ACC112 (cell line): Measurements from ENCODE around the gene NANOS3.

Experiments
- H2AFZ ChIP-seq: fragments of 200-600 bp; sonication (generic); one replicate; pipeline ENCODE4 v1.6.0; 2017; ENCODE audit warnings: antibody characterized with exemption, low read length; ENCODE audit not compliant: unreplicated experiment
- H3K27ac ChIP-seq: fragments of 200-600 bp; sonication (generic); 2 replicates; pipeline ENCODE4 v1.5.1; 2014; ENCODE audit warnings: low read depth, mild to moderate bottlenecking, antibody characterized with exemption, low read length, moderate library complexity
- H3K27me3 ChIP-seq: fragments of 200-600 bp; sonication (generic); 2 replicates; pipeline ENCODE4 v1.6.1; 2014; ENCODE audit warnings: mild to moderate bottlenecking, antibody characterized with exemption, low read length, moderate library complexity, mixed read lengths; ENCODE audit not compliant: insufficient read depth
- H3K36me3 ChIP-seq: fragments of 200-600 bp; sonication (generic); 2 replicates; pipeline ENCODE4 v1.6.1; 2016; ENCODE audit warnings: mild to moderate bottlenecking, antibody characterized with exemption, low read length, moderate library complexity, mixed read lengths; ENCODE audit not compliant: insufficient read depth
- H3K4me1 ChIP-seq: fragments of 200-600 bp; sonication (generic); one replicate; pipeline ENCODE4 v1.6.1; 2016; ENCODE audit warnings: low read length, mixed read lengths; ENCODE audit not compliant: insufficient read depth, unreplicated experiment, control insufficient read depth
- H3K4me3 ChIP-seq: fragments of 200-600 bp; sonication (generic); 2 replicates; pipeline ENCODE4 v1.5.1; 2014; ENCODE audit warnings: mild to moderate bottlenecking, low read depth, low read length
- H3K79me2 ChIP-seq: fragments of 200-600 bp; sonication (generic); one replicate; pipeline ENCODE4 v1.6.0; 2016; ENCODE audit warnings: low read length; ENCODE audit not compliant: control insufficient read depth, unreplicated experiment, insufficient read depth

Gene NANOS3

DNA sequence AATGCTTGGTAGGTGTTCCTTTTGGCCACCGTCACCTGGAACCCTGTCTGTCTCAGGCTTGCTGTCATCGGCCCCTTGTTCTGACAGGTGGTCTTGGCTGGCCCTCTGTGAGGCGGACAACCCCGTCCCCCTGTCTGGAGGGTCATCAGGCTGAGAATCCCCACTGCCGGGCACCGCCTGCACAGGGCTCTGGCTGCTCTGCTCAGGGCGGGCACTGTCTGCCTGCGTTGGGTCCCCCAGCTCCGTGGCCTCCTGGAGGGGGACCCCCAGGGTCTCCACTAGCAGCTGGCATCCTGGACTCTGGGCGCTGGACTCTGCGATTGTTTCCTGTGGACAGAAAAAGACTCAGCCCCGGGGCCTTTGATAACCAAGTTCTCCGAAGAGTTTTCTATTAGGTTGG, 13.2 kb downstream of the NANOS3 start:
- H3K36me3 ChIP-seq = no peaks in the 10 kb centered on the region
- no peaks in the 10 kb centered on the region for H3K4me1 ChIP-seq
- no peak overlapping the region for H3K4me3 ChIP-seq
- no peaks in the 10 kb centered on the region for H3K27me3 ChIP-seq
- no peak overlapping the region for H2AFZ ChIP-seq
- H3K27ac ChIP-seq = no peak overlapping the region
- H3K79me2 ChIP-seq = no peaks in the 10 kb centered on the region

DNA sequence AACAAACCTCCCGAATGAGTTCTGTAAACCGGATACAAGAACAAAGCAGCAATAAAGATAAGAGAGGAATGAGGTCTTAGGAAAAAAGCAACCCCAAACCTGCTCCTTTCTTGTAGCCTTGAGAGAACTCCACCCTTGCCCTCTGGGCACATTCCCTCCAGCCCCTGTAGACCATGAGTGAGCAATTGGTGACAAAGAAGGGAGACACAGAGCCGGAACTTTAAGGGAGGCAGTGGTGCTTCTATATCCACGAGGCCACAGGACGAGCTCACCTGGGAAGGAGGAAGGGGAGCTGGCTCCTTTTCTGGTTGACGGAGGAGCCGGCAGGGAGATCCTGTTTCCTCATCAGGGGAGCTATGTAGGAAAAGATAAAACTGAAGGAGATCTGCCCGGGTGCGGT, 15.9 kb downstream of the NANOS3 start:
- Histone ChIP-seq H3K27me3 (no peaks in the 10 kb centered on the region), H3K36me3 (no peaks in the 10 kb centered on the region), H3K79me2 (no peaks in the 10 kb centered on the region), H2AFZ (no peak overlapping the region), H3K27ac (no peak overlapping the region), H3K4me1 (no peaks in the 10 kb centered on the region), H3K4me3 (no peak overlapping the region)

DNA sequence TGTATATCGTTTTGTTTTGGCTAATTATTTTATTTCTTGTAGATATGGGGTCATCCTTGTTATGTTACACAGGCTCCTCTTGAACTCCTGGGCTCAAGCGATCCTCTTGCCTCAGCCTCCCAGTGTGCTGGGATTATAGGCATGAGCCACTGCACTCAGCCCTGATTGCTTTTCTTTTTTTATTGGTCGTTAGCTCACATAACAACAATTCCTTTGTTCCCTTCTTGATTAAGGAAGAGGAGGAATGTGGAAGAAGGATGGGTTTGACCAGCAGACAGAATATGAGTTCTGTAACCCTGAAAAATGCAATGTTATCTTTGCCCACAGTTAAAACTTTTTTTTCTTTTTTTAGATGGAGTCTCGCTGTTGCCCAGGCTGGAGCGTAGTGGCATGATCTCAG, 17.6 kb downstream of the NANOS3 start:
- Histone ChIP-seq H3K27me3 (no peaks in the 10 kb centered on the region), H3K79me2 (no peaks in the 10 kb centered on the region), H3K36me3 (no peaks in the 10 kb centered on the region), H3K4me1 (no peaks in the 10 kb centered on the region), H2AFZ (no peak overlapping the region), H3K27ac (no peak overlapping the region), H3K4me3 (no peak overlapping the region)

DNA sequence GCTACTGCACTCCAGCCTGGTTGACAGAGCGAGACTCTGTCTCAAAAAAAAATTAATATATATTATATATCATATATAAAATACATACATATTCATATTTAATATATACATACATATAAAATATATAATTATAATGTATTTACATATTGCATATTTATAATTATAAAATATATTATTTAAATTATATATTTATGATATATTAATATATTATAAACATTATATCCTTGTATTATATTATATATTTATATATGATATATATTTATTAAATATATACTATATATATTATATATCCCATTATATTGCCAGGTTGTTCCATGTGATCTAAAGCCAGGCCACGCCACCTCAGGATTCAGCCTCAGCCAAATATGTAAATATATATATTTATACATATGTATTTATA, 19.3 kb downstream of the NANOS3 start:
- Histone ChIP-seq H3K36me3 (no peaks in the 10 kb centered on the region), H3K27ac (no peak overlapping the region), H3K4me1 (no peaks in the 10 kb centered on the region), H3K79me2 (no peaks in the 10 kb centered on the region), H2AFZ (no peak overlapping the region), H3K4me3 (no peak overlapping the region), H3K27me3 (no peaks in the 10 kb centered on the region)

DNA sequence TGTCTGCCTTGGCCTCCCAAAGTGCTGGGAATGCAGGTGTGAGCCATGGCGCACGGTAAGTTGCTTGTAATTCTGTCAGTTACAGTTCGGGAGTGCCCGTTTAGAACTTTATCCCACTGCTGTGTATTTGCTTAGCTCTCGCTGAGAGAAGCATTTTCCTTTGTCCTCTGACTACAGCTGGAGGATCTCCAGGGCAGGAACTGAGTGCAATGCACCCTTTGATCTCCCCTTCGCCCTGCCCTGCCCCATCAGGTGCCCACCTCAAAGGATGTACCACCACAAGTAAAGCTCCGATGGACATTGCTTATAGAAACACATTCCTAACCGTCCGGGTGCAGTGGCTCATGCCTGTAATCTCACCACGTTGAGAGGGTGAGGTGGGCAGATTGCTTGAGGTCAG, 22.5 kb downstream of the NANOS3 start:
- Histone ChIP-seq H3K4me1 (no peaks in the 10 kb centered on the region), H3K27ac (no peak overlapping the region), H3K79me2 (no peaks in the 10 kb centered on the region), H2AFZ (no peak overlapping the region), H3K4me3 (no peak overlapping the region), H3K36me3 (no peaks in the 10 kb centered on the region), H3K27me3 (no peaks in the 10 kb centered on the region)

DNA sequence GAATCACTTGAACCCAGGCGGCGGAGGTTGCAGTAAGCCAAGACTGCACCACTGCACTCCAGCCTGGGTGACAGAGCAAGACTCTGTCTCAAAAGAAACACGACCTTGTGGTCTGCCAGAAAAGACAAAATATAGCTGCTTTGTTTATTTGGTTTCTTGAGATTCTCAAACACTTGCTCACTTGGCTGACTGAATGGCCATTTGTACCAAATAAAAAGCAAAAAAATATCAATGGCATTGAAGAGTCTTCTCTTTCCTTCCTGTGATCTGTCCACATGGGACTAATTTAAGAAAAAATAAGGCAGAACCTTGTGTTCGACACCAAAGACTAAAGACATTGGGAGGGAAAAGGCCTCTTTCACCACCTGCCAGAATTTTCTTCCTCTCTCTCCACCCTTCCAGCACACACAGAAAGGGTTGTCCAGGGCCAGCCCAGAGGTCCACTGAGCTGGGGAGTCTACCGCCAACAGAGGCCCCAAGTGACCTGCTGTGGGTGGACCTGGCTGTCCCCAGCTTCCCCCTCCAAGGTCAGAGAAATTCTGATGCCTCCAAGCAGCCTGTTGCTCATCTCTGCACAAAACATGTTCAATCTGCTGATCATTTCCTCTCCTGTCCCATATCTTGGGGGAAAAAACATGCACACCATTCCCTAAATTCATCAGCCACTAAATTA, 23.1 kb downstream of the NANOS3 start:
- H3K4me3 ChIP-seq = no peak overlapping the region
- H3K27me3 ChIP-seq = no peaks in the 10 kb centered on the region
- H3K4me1 ChIP-seq = no peaks in the 10 kb centered on the region
- H3K36me3 ChIP-seq = no peaks in the 10 kb centered on the region
- H3K79me2 ChIP-seq = no peaks in the 10 kb centered on the region
- H3K27ac ChIP-seq = no peak overlapping the region
- no peak overlapping the region for H2AFZ ChIP-seq

DNA sequence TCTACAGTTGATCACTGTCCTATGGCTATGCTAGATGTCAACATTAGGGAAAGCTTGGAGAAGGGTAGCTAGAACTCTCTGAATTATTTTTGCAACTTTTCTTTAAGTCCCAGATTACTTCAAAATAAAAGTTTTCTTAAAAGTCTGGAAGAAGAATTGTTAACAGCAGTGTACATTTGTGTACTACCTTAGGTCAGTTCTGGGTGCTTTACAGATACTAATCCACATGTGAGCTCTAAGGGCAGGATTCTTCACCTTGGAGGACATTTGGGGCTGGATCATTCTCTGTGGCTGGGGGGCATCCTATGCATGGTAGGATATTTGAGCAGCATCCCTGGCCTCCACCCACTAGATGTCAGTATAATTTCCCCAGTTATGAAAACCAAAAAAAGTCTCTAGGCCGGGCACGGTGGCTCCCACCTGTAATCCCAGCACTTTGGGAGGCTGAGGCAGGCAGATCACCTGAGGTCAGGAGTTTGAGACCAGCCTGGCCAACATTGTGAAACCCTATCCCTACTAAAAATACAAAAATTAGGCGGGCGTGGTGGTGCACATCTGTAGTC, 26.1 kb downstream of the NANOS3 start:
- H3K27ac ChIP-seq = no peak overlapping the region
- no peaks in the 10 kb centered on the region for H3K79me2 ChIP-seq
- H3K36me3 ChIP-seq = no peaks in the 10 kb centered on the region
- no peaks in the 10 kb centered on the region for H3K27me3 ChIP-seq
- H3K4me1 ChIP-seq = peaks cover 5% of the 10 kb centered on the region
- no peak overlapping the region for H2AFZ ChIP-seq
- no peak overlapping the region for H3K4me3 ChIP-seq

DNA sequence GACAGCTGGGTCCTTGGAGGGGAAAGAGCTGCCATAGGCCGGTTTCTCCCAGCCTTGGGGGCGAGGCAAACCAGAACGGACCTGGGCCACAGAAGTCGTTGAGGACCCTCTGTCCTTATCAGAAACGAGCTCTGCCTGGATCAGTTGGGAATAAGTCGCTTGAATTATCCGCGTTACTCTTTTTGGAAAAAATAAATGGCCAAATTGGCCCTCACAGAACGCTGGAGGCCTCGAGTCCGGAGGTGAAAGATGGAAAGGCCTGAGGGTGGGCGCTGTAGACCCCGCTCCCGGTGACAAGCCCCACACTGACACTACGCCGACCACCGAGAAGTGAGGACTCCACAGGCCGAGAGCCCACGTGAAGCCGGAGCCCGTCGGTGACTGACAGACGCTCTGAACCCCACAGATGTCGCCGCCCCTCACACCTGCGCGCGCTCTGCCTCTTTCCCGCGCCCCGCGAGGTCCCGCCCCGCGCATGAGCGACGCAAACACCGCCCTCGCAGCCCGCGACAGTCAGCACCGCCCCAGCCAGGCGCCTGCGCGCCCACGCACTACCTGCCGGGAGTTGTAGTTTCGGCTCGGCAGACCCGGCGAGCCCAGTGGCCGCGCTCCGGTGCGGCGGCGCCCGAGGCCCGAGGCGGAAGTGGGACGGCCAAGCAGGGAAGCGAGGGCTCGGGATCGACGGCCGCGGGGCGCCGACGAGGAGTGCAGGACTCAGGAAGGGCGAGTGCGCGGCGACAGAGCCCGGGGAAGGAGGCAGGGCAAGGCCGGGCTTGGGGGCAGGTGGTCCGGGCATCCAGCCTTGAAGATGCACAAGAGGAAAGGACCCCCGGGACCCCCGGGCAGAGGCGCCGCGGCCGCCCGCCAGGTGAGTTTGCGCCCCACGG, 28.9 kb downstream of the NANOS3 start, which contains the start of the genes BRME1 and CC2D1A:
Gene BRME1 (minus strand): TSS at position 484 of the 887 bp plus-strand sequence. CDS start 1,225 bp downstream, outside the sequence.
Gene CC2D1A (plus strand): TSS at position 568 of the 887 bp plus-strand sequence. CDS start 241 bp downstream, at position 809.
- Histone ChIP-seq H3K36me3 (no peaks in the 10 kb centered on the region), H3K4me1 (peaks cover 5% of the 10 kb centered on the region), H3K27me3 (no peaks in the 10 kb centered on the region), H2AFZ (peak within 1 kb of the TSS; percentile 70), H3K79me2 (no peaks in the 10 kb centered on the region), H3K4me3 (peak within 1 kb of the TSS; percentile 78), H3K27ac (no peak within 1 kb of the TSS)

DNA sequence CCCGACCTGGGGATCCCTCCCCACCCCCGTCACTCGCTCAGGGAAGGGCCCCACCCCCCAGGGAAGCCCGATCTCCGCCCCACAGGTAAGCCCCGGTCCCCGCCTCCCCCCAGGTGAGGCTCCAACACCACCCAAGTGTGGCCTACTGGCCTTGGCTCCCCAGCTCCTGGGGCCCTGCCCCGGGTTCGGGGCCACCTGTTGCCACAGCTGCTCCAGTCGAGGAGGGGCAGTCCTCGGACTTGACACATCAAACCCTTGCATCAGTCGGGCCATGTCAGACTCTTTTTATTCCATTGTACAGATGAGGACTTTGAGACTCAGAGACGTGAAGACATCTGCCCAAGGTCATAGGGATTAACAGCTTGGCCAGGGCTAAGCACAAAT, 29.6 kb downstream of the NANOS3 start:
- no peaks in the 10 kb centered on the region for H3K79me2 ChIP-seq
- H3K27me3 ChIP-seq = no peaks in the 10 kb centered on the region
- H3K4me3 ChIP-seq = peak overlapping the region; percentile 78
- peak overlapping the region; percentile 70 for H2AFZ ChIP-seq
- H3K27ac ChIP-seq = no peak overlapping the region
- H3K4me1 ChIP-seq = peaks cover 5% of the 10 kb centered on the region
- H3K36me3 ChIP-seq = no peaks in the 10 kb centered on the region

DNA sequence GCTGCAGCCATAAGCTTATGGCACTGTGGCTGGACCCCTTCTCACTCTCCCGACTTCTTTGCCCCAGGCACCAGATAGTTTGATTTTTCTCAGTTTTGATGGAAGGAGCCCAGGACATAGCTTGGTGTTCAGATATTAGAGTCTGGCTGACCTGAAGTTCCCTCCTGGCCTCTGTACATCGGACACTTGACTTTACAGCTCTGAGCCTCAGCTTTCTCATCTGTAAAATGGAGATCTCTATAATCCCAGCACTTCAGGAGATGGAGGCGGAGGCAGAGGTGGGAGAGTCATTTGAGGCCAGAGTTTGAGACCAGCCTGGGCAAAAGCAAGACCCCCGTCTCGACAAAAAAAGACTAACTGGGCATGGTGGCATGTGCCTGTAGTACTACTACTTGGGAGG, 30.0 kb downstream of the NANOS3 start:
- Histone ChIP-seq H3K4me1 (peaks cover 5% of the 10 kb centered on the region), H2AFZ (no peak overlapping the region), H3K36me3 (no peaks in the 10 kb centered on the region), H3K27ac (no peak overlapping the region), H3K27me3 (no peaks in the 10 kb centered on the region), H3K4me3 (peak overlapping the region; percentile 78), H3K79me2 (no peaks in the 10 kb centered on the region)
